HEK293 (cell line): ENCODE measurements around the gene SHTN1.

Source experiments
- CTCF ChIA-PET: fragments of 350-600 bp; formaldehyde crosslinking; extraction: SDS; loops from one replicate; lab custom pipeline; 2021; ENCODE audit warnings: antibody characterized with exemption; lab: Yijun Ruan, JAX
- POLR2A ChIA-PET: fragments of 300-600 bp; formaldehyde crosslinking; extraction: SDS; loops from one replicate; lab custom pipeline; 2020; ENCODE audit warnings: antibody characterized with exemption, inconsistent platforms; lab: Yijun Ruan, JAX
- H3K27ac ChIP-seq: fragments of 200-500 bp; sonication (Bioruptor generic); 2 replicates; pipeline ENCODE4 v1.5.1; 2014; ENCODE audit warnings: low read depth, low read length, control low read depth, inconsistent platforms; ENCODE audit errors: extremely low read depth
- H3K36me3 ChIP-seq, 2 experiments: fragments of 200-500 bp in 1 of 2; sonication (Bioruptor generic) in 1 of 2; 1 replicate in 1 of 2; 2 replicates in 1 of 2; pipeline ENCODE4 v1.5.1; 2014 to 2017; ENCODE audit warnings: inconsistent platforms in 2 of 2, low read length in 2 of 2; ENCODE audit not compliant: control insufficient read depth in 2 of 2, insufficient read depth in 1 of 2
- H3K4me1 ChIP-seq: fragments of 200-500 bp; sonication (Bioruptor generic); 2 replicates; pipeline ENCODE4 v1.5.1; 2014; ENCODE audit warnings: mild to moderate bottlenecking, low read length, inconsistent platforms; ENCODE audit not compliant: control insufficient read depth, insufficient read depth
- H3K4me3 ChIP-seq: 2 replicates; pipeline ENCODE4 v1.5.1; 2011; ENCODE audit warnings: low read depth, mild to moderate bottlenecking, control low read depth, low read length, moderate library complexity
- H3K9me3 ChIP-seq: fragments of 200-500 bp; sonication (Bioruptor generic); 2 replicates; pipeline ENCODE4 v1.5.1; 2014; ENCODE audit warnings: low read depth, low read length, inconsistent platforms; ENCODE audit not compliant: control insufficient read depth, insufficient read depth
- IKZF3 ChIP-seq: fragments of 450-650 bp; IDR thresholded peaks from 2 replicates; pipeline ENCODE4 v1.5.0; 2018; ENCODE audit warnings: missing biosample characterization, mild to moderate bottlenecking, missing genetic modification characterization, moderate library complexity
- KLF8 ChIP-seq: fragments of 450-650 bp; formaldehyde crosslinking; IDR thresholded peaks from 2 replicates; pipeline ENCODE4 v1.5.1; 2016; ENCODE audit warnings: missing biosample characterization, missing genetic modification characterization
- ZBTB48 ChIP-seq: fragments of 450-650 bp; formaldehyde crosslinking; IDR thresholded peaks from 2 replicates; pipeline ENCODE4 v1.5.1; 2016; ENCODE audit warnings: missing biosample characterization, missing genetic modification characterization
- ZNF112 ChIP-seq: fragments of 450-650 bp; formaldehyde crosslinking; IDR thresholded peaks from 2 replicates; pipeline ENCODE4 v1.5.0; 2017; ENCODE audit warnings: missing biosample characterization, missing genetic modification characterization
- ZNF394 ChIP-seq: fragments of 450-650 bp; formaldehyde crosslinking; IDR thresholded peaks from 2 replicates; pipeline ENCODE4 v1.5.1; 2016; ENCODE audit warnings: missing biosample characterization, missing genetic modification characterization, mild to moderate bottlenecking, moderate library complexity, borderline replicate concordance
- ZNF426 ChIP-seq: fragments of 450-650 bp; formaldehyde crosslinking; IDR thresholded peaks from 2 replicates; pipeline ENCODE4 v1.5.1; 2017; ENCODE audit warnings: missing biosample characterization, missing genetic modification characterization, mild to moderate bottlenecking, inconsistent platforms, moderate library complexity
- ZNF521 ChIP-seq: fragments of 450-650 bp; formaldehyde crosslinking; IDR thresholded peaks from 2 replicates; pipeline ENCODE4 v1.5.1; 2017; ENCODE audit warnings: missing biosample characterization, mild to moderate bottlenecking, missing genetic modification characterization
- ZNF548 ChIP-seq: fragments of 450-650 bp; formaldehyde crosslinking; IDR thresholded peaks from 2 replicates; pipeline ENCODE4 v1.5.1; 2016; ENCODE audit warnings: missing biosample characterization, missing genetic modification characterization
- ZNF600 ChIP-seq: fragments of 450-650 bp; formaldehyde crosslinking; IDR thresholded peaks from 2 replicates; pipeline ENCODE4 v1.5.1; 2016; ENCODE audit warnings: missing biosample characterization, missing genetic modification characterization
- ZNF623 ChIP-seq: fragments of 450-650 bp; formaldehyde crosslinking; IDR thresholded peaks from 2 replicates; pipeline ENCODE4 v1.5.1; 2016; ENCODE audit warnings: missing biosample characterization, missing genetic modification characterization
- ZNF677 ChIP-seq: fragments of 450-650 bp; IDR thresholded peaks from 2 replicates; pipeline ENCODE4 v1.5.0; 2018; ENCODE audit warnings: missing biosample characterization, mild to moderate bottlenecking, missing genetic modification characterization, moderate library complexity
- ZNF701 ChIP-seq: fragments of 450-650 bp; formaldehyde crosslinking; IDR thresholded peaks from 2 replicates; pipeline ENCODE4 v1.5.1; 2016; ENCODE audit warnings: missing biosample characterization, missing genetic modification characterization
- ZNF776 ChIP-seq: fragments of 450-650 bp; formaldehyde crosslinking; IDR thresholded peaks from 2 replicates; pipeline ENCODE4 v1.5.0; 2017; ENCODE audit warnings: missing biosample characterization, missing genetic modification characterization, borderline replicate concordance
- TF ChIP-seq, protein P1 (sequence below): fragments of 450-650 bp; formaldehyde crosslinking; IDR thresholded peaks from 2 replicates; pipeline ENCODE4 v1.5.1; 2016; ENCODE audit warnings: missing biosample characterization, missing genetic modification characterization
- TF ChIP-seq, protein P2 (sequence below): fragments of 450-650 bp; formaldehyde crosslinking; IDR thresholded peaks from 2 replicates; pipeline ENCODE4 v1.5.1; 2016; ENCODE audit warnings: missing biosample characterization, missing genetic modification characterization
- TF ChIP-seq, protein P3 (sequence below): fragments of 450-650 bp; formaldehyde crosslinking; IDR thresholded peaks from 2 replicates; pipeline ENCODE4 v1.5.1; 2016; ENCODE audit warnings: missing biosample characterization, missing genetic modification characterization
- TF ChIP-seq, protein P4 (sequence below): fragments of 450-650 bp; formaldehyde crosslinking; IDR thresholded peaks from 2 replicates; pipeline ENCODE4 v1.5.1; 2016; ENCODE audit warnings: missing biosample characterization, missing genetic modification characterization
- TF ChIP-seq, protein P5 (sequence below): fragments of 450-650 bp; IDR thresholded peaks from 2 replicates; pipeline ENCODE4 v1.5.1; 2018; ENCODE audit warnings: missing biosample characterization, mild to moderate bottlenecking, missing genetic modification characterization
- TF ChIP-seq, protein P6 (sequence below): fragments of 450-650 bp; formaldehyde crosslinking; IDR thresholded peaks from 2 replicates; pipeline ENCODE4 v1.5.1; 2016; ENCODE audit warnings: missing biosample characterization, missing genetic modification characterization, low read depth

SHTN1 gene

DNA sequence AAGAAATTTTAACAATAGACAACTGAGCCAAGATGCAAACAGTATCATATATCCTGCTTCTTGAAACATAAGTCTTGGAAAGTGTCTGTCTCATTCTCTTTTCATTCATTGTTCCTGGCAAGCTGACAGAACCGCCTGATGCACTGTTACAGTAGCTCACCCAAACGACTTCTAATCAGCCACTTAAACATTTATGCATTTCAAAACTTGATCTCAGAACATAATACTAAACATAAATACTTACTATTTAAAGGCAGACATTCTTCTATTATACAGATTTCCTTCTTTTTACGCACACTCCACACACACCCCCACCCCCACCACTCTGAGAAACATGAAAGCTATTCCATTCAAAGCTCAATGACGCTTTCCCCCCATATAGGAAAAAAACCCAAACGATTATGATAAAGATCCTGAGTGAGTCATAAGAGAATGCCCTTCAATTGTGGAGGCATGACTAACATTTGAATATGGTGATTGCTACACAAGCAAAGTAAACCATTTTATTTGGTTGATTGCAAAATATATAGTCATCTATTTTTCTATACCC, 30.5 kb downstream of the SHTN1 start (continued):
- TF ChIP-seq ZNF394 (tag by site-specific recombination) (peak; percentile 52; the same call in 1 of the 2 replicates), ZBTB48 (tag by site-specific recombination) (no peak), ZNF426 (tag by site-specific recombination) (no peak), ZNF776 (tag by site-specific recombination) (no peak), ZNF701 (tag by site-specific recombination) (no peak), KLF8 (tag by site-specific recombination) (0 out of 2 replicates have a peak, but pooled peaks have one; percentile 51)
- TF ChIP-seq, protein P1, sequence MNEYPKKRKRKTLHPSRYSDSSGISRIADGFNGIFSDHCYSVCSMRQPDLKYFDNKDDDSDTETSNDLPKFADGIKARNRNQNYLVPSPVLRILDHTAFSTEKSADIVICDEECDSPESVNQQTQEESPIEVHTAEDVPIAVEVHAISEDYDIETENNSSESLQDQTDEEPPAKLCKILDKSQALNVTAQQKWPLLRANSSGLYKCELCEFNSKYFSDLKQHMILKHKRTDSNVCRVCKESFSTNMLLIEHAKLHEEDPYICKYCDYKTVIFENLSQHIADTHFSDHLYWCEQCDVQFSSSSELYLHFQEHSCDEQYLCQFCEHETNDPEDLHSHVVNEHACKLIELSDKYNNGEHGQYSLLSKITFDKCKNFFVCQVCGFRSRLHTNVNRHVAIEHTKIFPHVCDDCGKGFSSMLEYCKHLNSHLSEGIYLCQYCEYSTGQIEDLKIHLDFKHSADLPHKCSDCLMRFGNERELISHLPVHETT = peak; percentile 76
- TF ChIP-seq, protein P2, sequence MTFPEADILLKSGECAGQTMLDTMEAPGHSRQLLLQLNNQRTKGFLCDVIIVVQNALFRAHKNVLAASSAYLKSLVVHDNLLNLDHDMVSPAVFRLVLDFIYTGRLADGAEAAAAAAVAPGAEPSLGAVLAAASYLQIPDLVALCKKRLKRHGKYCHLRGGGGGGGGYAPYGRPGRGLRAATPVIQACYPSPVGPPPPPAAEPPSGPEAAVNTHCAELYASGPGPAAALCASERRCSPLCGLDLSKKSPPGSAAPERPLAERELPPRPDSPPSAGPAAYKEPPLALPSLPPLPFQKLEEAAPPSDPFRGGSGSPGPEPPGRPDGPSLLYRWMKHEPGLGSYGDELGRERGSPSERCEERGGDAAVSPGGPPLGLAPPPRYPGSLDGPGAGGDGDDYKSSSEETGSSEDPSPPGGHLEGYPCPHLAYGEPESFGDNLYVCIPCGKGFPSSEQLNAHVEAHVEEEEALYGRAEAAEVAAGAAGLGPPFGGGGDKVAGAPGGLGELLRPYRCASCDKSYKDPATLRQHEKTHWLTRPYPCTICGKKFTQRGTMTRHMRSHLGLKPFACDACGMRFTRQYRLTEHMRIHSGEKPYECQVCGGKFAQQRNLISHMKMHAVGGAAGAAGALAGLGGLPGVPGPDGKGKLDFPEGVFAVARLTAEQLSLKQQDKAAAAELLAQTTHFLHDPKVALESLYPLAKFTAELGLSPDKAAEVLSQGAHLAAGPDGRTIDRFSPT (tag by site-specific recombination) = peak; percentile 66

DNA sequence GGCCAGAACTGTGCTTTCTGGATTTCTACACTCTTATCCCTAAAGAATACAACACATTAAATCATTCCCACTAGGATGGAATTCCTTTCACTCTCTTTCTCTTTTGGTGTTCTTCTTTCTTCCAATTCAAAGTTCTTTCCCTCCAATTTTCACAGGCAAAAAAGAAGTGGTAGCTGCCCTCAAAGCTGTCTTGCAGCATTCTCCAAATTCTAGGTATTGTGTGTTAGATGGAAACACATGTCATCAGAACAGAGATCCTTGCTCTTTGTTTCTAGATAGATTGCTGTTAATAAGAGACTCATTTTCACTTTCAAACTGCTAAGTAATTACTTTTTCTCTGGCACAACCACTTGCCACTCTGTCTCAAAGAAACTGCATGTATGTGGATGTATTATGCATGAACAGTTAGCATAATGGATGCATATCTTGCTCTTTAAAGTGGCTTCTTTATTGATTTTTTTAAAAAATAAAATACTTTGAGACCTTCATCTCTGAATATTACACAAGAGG, 31.0 kb downstream of the SHTN1 start:
- peaks cover 8 to 12% of the 10 kb centered on the region in 2 experiments for H3K36me3 ChIP-seq
- POLR2A ChIA-PET = interaction anchor here (1.0 kb wide), 1 partner anchor 11 kb away, joined by 3 read pairs; no protein-coding TSS in a partner anchor
- TF ChIP-seq, protein P3, sequence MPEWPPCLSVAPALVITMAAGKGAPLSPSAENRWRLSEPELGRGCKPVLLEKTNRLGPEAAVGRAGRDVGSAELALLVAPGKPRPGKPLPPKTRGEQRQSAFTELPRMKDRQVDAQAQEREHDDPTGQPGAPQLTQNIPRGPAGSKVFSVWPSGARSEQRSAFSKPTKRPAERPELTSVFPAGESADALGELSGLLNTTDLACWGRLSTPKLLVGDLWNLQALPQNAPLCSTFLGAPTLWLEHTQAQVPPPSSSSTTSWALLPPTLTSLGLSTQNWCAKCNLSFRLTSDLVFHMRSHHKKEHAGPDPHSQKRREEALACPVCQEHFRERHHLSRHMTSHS (tag by site-specific recombination) = no peak
- no peak for TF ChIP-seq ZNF548 (tag by site-specific recombination)
- TF ChIP-seq, protein P4, sequence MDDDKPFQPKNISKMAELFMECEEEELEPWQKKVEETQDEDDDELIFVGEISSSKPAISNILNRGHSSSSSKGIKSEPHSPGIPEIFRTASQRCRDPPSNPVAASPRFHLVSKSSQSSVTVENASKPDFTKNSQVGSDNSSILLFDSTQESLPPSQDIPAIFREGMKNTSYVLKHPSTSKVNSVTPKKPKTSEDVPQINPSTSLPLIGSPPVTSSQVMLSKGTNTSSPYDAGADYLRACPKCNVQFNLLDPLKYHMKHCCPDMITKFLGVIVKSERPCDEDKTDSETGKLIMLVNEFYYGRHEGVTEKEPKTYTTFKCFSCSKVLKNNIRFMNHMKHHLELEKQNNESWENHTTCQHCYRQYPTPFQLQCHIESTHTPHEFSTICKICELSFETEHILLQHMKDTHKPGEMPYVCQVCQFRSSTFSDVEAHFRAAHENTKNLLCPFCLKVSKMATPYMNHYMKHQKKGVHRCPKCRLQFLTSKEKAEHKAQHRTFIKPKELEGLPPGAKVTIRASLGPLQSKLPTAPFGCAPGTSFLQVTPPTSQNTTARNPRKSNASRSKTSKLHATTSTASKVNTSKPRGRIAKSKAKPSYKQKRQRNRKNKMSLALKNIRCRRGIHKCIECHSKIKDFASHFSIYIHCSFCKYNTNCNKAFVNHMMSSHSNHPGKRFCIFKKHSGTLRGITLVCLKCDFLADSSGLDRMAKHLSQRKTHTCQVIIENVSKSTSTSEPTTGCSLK = no peak
- TF ChIP-seq ZNF600 (tag by site-specific recombination) = no peak
- CTCF ChIA-PET = interaction anchor here (0.6 kb wide), 1 partner anchor 197 kb away, joined by 3 read pairs; no protein-coding TSS in a partner anchor
- no peak overlapping the region for H3K4me3 ChIP-seq
- H3K9me3 ChIP-seq = no peaks in the 10 kb centered on the region
- no peak overlapping the region for H3K27ac ChIP-seq
- H3K4me1 ChIP-seq = peaks cover 16% of the 10 kb centered on the region

DNA sequence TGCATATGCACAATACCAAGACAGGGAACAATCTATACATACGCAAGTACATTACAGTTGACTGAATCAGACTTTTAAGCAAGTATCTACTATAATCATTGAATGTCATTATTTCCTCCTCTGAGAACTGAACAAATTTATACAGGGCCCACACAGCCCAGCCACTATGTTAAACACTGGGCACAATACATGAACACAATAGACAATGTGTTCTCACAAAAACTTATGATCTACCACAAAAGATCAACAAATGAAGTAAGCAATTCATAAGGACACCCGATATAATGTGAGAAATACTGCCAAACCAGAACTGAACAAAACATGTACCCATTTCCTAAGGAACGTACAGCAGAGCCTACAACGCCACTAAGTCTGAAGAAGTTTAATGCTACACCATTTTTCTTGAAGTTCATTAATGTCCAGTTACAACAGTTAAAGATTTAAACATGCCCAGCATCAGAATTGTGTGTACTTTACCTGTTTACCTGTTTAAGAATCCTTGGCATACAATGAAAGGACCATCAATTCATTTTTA, 31.5 kb downstream of the SHTN1 start:
- Histone ChIP-seq H3K4me1 (peaks cover 16% of the 10 kb centered on the region), H3K4me3 (no peak overlapping the region), H3K36me3 (peaks cover 8 to 14% of the 10 kb centered on the region in 2 experiments), H3K9me3 (no peaks in the 10 kb centered on the region), H3K27ac (no peak overlapping the region)
- ChIA-PET CTCF (no interaction called here), POLR2A (no interaction called here)
- TF ChIP-seq IKZF3 (no peak), ZNF623 (tag by site-specific recombination) (no peak), ZNF677 (tag by site-specific recombination) (no peak), ZNF112 (tag by site-specific recombination) (no peak), ZNF521 (tag by site-specific recombination) (no peak)
- TF ChIP-seq, protein P5, sequence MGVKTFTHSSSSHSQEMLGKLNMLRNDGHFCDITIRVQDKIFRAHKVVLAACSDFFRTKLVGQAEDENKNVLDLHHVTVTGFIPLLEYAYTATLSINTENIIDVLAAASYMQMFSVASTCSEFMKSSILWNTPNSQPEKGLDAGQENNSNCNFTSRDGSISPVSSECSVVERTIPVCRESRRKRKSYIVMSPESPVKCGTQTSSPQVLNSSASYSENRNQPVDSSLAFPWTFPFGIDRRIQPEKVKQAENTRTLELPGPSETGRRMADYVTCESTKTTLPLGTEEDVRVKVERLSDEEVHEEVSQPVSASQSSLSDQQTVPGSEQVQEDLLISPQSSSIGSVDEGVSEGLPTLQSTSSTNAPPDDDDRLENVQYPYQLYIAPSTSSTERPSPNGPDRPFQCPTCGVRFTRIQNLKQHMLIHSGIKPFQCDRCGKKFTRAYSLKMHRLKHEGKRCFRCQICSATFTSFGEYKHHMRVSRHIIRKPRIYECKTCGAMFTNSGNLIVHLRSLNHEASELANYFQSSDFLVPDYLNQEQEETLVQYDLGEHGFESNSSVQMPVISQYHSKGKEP = no peak
- TF ChIP-seq, protein P6, sequence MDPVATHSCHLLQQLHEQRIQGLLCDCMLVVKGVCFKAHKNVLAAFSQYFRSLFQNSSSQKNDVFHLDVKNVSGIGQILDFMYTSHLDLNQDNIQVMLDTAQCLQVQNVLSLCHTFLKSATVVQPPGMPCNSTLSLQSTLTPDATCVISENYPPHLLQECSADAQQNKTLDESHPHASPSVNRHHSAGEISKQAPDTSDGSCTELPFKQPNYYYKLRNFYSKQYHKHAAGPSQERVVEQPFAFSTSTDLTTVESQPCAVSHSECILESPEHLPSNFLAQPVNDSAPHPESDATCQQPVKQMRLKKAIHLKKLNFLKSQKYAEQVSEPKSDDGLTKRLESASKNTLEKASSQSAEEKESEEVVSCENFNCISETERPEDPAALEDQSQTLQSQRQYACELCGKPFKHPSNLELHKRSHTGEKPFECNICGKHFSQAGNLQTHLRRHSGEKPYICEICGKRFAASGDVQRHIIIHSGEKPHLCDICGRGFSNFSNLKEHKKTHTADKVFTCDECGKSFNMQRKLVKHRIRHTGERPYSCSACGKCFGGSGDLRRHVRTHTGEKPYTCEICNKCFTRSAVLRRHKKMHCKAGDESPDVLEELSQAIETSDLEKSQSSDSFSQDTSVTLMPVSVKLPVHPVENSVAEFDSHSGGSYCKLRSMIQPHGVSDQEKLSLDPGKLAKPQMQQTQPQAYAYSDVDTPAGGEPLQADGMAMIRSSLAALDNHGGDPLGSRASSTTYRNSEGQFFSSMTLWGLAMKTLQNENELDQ (tag by site-specific recombination) = no peak
